Measurements from ENCODE around the gene TMEM236.

DNA sequence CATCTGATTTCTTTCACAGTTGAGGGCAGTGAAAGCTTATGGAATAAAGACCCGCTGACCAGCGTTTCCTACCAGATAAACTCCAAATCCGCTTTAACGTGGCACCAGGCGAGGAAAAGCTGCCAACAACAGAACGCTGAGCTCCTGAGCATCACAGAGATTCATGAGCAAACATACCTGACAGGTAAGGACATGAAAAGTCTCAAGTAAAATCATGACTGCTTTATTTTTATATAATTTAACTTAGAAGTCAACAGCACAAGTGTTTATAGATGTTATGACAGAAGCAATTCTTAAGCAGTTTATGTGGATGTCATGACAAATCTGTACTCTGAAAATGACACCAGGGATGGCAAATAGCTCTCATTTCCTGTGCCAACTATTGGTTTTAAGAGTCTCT lies 81.7 kb downstream of the TMEM236 start:
- no peak for TF ChIP-seq POLR2A (IDR thresholded peaks at IDR 0.05; ENCODE audit: low read length)
- TF ChIP-seq, protein P1, sequence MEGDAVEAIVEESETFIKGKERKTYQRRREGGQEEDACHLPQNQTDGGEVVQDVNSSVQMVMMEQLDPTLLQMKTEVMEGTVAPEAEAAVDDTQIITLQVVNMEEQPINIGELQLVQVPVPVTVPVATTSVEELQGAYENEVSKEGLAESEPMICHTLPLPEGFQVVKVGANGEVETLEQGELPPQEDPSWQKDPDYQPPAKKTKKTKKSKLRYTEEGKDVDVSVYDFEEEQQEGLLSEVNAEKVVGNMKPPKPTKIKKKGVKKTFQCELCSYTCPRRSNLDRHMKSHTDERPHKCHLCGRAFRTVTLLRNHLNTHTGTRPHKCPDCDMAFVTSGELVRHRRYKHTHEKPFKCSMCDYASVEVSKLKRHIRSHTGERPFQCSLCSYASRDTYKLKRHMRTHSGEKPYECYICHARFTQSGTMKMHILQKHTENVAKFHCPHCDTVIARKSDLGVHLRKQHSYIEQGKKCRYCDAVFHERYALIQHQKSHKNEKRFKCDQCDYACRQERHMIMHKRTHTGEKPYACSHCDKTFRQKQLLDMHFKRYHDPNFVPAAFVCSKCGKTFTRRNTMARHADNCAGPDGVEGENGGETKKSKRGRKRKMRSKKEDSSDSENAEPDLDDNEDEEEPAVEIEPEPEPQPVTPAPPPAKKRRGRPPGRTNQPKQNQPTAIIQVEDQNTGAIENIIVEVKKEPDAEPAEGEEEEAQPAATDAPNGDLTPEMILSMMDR (IDR thresholded peaks at IDR 0.05): no peak
- TF ChIP-seq HDAC2 (IDR thresholded peaks at IDR 0.05): no peak
- TF ChIP-seq CHD2 (IDR thresholded peaks at IDR 0.05; ENCODE audit: low read length, partially characterized antibody): no peak
- TF ChIP-seq GATA3 (IDR thresholded peaks at IDR 0.05; ENCODE audit: borderline replicate concordance): no peak
- TF ChIP-seq CBX8 (IDR thresholded peaks at IDR 0.05): no peak
- TF ChIP-seq CEBPB (IDR thresholded peaks at IDR 0.05): no peak

All from A549 (cell line).